Medulla oblongata (tissue), 1 donor: ENCODE data around the gene TRABD.
"Not testable (repeated sequence)": the region's sequence is repeated elsewhere in the genome, so short reads cannot be mapped to it uniquely, and the experiment has no call there.

ENCODE experiments used
- DNase-seq: peaks from one replicate; pipeline ENCODE4 v3.0.0-alpha.2; 2015; ENCODE audit errors: extremely low spot score

The TRABD gene

DNA sequence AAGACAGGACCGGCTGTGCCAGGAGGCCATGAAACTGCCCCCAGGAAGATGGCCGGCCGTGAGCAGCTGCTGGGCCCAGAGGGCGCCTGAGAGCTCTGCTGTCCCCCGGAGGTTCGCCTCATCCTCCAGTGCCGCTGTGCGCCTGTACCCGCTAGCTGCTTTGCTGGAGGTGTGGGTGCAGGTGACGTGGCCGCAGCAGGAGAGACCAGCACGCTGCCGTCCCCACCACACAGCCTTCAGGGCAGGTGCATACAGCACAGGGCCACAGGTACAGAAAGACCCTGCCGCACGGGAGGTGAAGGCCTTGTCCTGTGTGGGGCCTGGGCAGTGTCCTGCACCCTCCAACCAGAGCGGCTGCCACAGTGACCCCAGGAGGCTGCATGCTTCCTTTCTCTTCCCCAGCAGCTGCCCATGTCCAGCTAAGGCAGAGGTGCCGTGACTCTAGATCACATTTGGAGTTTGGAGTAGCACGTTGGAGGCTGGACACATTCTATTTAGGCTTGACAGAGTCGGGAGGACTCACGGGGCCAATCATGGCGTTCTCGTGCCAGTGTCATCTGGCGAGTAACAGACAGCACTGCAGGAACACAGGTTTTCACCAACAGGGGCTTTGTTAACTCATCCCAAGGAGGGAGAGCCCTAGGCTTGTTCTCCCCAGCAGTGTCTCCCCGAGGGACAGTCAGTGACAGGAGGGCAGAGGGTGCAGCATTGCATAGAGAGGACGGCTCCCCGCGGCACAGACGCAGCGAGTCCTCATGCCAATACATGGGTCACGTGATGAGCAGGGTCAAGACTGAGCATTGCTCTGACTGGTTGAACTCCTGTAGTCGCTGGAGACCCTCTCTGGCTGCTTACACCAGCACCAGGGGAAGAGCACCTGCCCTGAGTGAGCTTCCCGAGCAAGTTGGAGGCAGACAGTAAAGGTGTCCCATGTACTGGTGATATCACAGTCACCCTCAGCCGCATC lies 33.9 kb upstream of the TRABD start:
- DNase-seq = no peak

- DNase-seq = no peak
Observed at GRCh38 chr22:50153056-50153755, 32.5 kb upstream of the TRABD start.

DNA sequence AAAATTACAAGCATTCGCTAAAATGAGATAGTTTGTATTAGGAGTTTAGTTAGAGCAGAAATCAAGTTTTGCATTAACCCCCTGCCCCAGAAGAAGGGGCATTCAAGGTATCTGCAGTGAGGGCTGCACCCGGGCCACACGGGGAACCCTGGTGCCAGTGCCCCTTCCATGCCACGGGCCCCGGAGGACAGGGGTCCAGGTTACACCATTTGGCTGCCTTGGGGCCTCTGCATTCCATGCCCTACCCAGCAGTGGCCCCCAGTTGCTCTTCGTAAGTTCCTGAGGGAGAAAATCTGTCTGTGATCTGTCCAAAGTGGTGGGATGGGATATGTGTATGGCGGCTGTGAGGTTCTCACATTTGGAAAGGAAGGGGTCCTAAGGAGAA lies 32.0 kb upstream of the TRABD start:
- no peak for DNase-seq

GRCh38 chr22:50157709-50158375 lies 27.9 kb upstream of the TRABD start:
- no peak for DNase-seq

- no peak for DNase-seq
Observed at GRCh38 chr22:50160947-50161346, 24.8 kb upstream of the TRABD start.

DNA sequence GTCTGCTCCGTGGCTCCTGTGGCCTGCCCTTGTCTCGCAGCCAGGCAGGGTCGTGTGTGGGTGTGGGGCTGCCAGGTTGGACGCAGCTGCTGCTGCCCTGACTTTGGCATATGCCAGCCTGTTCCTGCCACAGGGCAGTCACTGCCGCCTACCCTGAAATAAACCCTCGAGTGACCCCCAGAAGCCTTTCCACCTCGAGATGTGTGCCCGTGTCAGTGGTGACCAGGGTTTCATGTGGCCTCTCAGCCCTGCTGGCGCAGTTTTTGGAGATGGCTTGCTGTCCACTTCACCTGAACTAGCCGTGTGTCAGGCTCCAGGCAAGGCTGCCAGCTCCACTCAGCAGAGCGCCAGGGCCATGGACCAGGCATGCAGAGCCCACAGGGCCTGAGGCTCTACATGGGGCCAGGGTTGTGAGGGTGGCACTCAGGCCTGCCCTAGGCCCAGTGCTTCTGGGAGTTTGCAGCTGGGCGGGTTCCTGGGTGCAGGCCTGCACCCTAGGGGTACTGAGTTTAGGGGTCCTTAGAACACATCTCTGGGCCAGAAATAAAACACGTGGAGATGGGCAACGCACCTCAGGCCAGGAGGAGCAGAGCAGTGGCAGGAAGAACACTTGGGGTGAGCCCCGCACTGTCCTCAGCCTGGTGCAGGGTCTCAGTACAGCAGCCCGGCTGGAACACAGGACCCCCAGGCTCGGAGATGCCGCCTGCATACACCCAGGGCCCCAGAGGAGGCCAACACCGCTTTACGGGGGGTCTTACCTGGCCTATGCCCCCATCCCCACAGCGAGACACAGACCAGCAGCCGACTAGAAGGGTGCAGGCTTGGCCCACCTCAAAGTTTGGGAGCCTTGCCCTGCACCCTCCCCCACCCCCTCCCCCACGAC lies 24.0 kb upstream of the TRABD start:
- DNase-seq = no peak

- no peak for DNase-seq
Observed at GRCh38 chr22:50162391-50162956, 23.2 kb upstream of the TRABD start.

GRCh38 chr22:50165436-50166123 lies 20.1 kb upstream of the TRABD start:
- DNase-seq = no peak

GRCh38 chr22:50167689-50168489 lies 17.8 kb upstream of the TRABD start:
- DNase-seq = no peak

DNA sequence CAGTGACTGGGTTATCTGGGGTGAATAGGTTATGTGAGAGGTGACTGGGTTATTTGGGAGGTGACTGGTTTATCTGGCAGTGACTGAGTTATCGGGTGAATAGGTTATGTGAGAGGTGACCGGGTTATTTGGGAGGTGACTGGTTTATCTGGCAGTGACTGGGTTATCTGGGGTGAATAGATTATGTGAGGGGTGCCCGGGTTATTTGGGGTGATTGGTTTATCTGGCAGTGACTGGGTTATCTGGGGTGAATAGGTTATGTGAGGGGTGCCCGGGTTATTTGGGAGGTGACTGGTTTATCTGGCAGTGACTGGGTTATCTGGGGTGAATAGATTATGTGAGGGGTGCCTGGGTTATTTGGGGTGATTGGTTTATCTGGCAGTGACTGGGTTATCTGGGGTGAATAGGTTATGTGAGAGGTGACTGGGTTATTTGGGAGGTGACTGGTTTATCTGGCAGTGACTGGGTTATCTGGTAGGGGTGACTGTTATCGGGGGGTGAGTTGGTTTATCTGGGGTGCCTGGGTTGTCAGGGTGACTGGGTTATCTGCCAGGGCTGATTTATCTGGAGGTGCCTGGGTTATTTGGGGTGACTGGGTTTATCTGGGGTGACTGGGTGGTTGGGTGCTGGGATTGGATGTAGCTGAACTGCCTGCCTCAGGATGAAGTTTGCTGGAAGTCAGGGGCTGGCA lies 17.1 kb upstream of the TRABD start:
- DNase-seq = not testable (repeated sequence)

DNA sequence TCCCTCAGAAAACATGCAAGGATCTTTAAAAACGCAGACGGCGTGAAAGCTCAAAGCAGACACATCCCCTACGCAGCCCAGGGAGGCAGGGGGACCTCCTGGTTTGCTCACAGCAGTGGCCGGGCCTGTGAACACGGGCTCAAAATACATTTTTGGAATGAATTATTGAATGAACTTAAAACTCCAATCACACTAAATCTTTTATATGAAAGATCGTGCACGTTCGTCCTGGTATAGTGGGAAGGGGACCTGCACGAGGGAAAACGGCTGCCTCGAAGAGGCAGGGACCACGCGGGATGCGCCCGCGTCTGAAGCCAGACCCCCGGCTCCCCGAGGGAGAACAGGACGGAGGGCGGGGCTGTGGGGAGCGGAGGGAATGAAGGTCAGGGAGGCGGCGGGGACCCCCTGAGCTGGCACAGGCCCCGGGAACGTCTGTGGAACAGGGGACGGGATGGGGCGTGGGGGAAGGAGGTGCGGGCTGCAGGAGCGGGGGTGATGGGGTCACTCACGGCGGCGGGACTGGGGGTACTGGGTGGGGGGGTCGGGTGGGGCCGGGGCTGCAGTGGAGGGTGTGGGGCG lies 16.4 kb upstream of the TRABD start:
- DNase-seq = no peak

GRCh38 chr22:50169774-50170341 lies 15.9 kb upstream of the TRABD start:
- DNase-seq = no peak

DNA sequence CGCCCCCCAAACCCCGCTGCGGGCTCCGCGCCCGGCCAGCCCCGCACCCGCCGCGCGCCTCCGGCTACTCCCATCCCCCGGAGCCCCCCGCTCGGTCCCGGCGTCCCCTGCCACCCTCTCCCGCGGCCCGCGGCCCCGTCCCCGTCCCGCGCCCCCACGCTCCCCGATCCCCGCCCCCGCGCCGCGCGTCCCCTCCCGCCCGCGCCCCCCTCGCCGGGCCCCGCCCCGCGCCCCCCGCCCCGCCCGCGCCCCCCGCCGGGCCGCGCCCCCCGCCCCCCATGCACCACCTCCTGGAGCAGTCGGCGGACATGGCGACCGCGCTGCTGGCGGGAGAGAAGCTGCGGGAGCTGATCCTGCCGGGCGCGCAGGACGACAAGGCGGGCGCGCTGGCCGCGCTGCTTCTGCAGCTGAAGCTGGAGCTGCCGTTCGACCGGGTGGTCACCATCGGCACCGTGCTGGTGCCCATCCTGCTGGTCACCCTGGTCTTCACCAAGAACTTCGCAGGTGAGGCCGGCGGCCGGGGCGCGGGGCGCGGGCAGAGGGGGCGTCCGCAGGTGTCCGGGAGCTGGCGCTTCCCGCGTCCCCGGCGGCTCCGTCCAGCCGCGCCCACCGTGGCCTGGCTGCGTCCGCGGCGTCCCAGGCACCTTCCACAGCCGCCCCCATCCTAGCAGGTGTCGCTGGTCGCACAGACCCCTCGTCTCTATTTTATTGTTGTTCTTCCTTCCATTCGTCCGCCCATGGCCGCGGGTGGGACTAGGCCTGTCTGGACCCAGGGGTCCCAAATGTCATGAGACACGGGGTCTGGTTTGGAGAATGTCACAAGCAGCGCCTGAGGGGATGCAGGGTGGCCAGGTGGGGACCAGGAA lies 15.0 kb upstream of the TRABD start, which contains the start of gene PANX2:
PANX2 (plus strand) TSS at position 279 of the 866 bp plus-strand sequence; CDS start at position 279, 0 bp downstream.
- DNase-seq = no peak

- no peak for DNase-seq
Observed at GRCh38 chr22:50171319-50171964, 14.3 kb upstream of the TRABD start.

- DNase-seq = no peak
Observed at GRCh38 chr22:50171965-50172421, 13.7 kb upstream of the TRABD start.

DNA sequence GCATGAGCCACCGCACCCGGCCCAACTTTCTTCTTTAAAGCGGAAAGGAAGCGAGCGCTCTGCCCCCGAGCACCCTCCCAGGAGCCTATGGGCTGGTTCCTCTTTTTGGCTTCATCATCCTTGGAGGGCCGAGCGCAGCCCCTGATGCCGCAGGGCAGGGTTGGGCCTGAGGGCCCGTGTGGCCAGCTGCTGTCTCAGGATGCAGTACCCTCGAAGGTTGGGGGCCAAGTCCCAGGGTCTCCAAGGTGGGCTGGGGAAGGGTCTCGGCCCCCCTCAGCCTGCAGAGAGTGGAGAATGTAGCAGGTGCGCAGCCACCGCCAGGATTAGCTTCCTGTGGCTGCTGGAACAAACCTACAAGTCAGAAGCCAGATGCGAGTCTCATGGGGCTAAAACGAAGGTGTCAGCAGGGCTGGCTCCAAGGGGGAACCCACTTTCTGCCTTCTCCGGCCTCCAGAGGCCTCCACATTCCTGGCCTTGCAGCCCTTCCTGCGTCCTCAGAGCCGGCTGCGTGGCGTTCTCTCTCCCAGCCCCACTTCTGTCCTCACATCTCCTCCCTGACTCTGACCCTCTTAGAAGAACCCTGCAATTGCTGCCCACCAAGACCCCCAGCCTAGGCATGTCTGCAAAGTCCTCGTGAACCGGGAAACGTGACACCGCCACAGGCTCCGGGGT lies 12.3 kb upstream of the TRABD start:
- no peak for DNase-seq
